Cardiac muscle cell (in vitro differentiated cells and primary cell): Measurements from ENCODE around the gene FES. TPM values are rescaled to one million over a fixed set of nuclear protein-coding genes. Genes with fewer than 3 reads are reported as not detected.
A peak's percentile ranks its signal among the peaks of the same experiment; 100 is the strongest.

Source experiments
- DNase-seq, 2 donors: peaks; one replicate each; pipeline versions ENCODE4 v3.0.0 to v3.0.0-alpha.2; 2010 to 2017; ENCODE audit warnings: low read depth in 1 of 2, low spot score in 1 of 2
- H3K27ac ChIP-seq: fragments of 200-600 bp; sonication (generic); 2 replicates; pipeline ENCODE4 v1.5.1; 2016
- H3K27me3 ChIP-seq: fragments of 200-600 bp; sonication (generic); 2 replicates; pipeline ENCODE4 v1.6.0; 2016; ENCODE audit warnings: control low read depth
- H3K36me3 ChIP-seq: fragments of 200-600 bp; sonication (generic); 2 replicates; pipeline ENCODE4 v1.5.1; 2016; ENCODE audit warnings: control low read depth
- H3K4me1 ChIP-seq: fragments of 200-600 bp; sonication (generic); 2 replicates; pipeline ENCODE4 v1.8.1; 2017; ENCODE audit warnings: low read depth, mild to moderate bottlenecking, mixed run types
- H3K4me3 ChIP-seq: fragments of 200-600 bp; sonication (generic); 2 replicates; pipeline ENCODE4 v1.5.1; 2016; ENCODE audit warnings: mild to moderate bottlenecking
- H3K9me3 ChIP-seq: fragments of 200-600 bp; sonication (generic); 2 replicates; pipeline ENCODE4 v1.5.1; 2017; ENCODE audit warnings: low read depth, mild to moderate bottlenecking, control low read depth
- CTCF ChIP-seq: IDR thresholded peaks from 2 replicates; pipeline ENCODE4 v1.5.1; 2012; ENCODE audit warnings: low read depth, mild to moderate bottlenecking, low read length
- polyA plus RNA-seq: library from polyadenylated mRNA; unstranded; fragments of >200 nt; fragmentation: Nextera tagmentation; extraction: Ambion mirVana; gene quantifications from 2 replicates; pipeline ENCODE4 v1.2.1, GENCODE V29; 2016
- total RNA-seq: library from RNA; depleted of rRNA; stranded (reverse); fragments of >200 nt; gene quantifications from 2 replicates; pipeline ENCODE4 v1.2.3, GENCODE V29; 2016

The FES gene
- total and polyA plus RNA-seq, 2 experiments from 2014 or later, result 5.4 to 19.8 TPM

DNA sequence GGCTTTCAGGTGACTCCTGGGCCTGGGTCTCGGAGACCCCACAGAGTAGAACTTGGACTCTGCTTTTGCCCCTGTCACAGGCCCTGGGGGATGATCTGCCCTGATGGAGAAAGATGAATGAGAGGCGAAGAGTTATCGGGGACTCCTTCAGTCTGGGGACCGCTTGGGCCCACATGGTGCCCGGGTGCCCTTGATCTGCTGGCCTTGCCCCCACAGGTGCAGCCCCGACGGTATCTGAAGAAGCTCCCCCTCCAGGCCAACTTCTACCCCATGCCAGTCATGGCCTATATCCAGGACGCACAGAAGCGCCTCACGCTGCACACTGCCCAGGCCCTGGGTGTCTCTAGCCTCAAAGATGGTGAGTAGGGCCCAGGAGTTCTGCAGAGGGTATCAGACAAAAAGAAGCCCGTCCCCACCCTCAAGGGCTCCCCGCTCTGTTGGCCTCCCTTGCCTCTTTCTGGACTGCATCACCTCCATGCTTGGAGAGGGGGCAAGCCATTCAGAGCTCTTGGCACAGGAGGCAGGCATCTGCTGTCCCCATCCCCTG is 29.2 kb downstream of the FES start:
- DNase-seq, result no peak
- Histone ChIP-seq H3K27ac (no peak overlapping the region), H3K4me3 (no peak overlapping the region), H3K9me3 (no peaks in the 10 kb centered on the region), H3K36me3 (peaks cover 20% of the 10 kb centered on the region), H3K4me1 (peaks cover 5% of the 10 kb centered on the region), H3K27me3 (no peaks in the 10 kb centered on the region)
- no peak for TF ChIP-seq CTCF

DNA sequence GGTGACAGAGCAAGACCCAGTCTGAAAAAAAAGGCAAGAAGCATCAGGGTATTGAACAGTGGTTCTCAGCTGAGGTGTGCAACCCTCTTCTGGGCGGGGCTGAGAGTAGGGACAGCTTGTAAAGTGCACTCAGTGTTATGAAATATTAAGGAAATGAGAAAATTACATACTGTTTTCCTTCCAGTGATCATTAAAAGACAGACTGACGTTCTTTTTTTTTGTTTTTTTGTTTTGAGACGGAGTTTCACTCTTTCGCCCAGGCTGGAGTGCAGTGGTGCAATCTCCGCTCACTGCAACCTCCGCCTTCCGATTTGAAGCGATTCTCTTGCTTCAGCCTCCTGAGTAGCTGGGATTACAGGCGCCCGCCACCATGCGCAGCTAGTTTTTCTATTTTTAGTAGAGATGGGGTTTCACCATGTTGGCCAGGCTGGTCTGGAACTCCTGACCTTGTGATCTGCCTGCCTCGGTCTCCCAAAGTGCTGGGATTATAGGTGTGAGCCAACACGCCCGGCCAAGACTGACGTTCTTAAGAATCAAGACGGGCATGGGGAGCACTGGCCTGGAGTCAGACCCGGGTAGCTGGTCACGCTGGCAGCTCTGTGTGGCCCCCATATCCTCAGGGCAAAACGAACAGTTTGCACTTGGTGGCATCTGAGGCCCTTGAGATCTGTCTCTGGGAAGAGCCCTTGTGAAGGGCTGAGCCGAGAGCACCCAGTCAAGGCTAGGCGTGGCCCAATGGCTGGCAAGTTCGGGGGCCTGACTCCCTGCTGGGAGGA is 30.2 kb downstream of the FES start:
- H3K27ac ChIP-seq, result no peak overlapping the region
- no peak overlapping the region for H3K4me3 ChIP-seq
- no peak for TF ChIP-seq CTCF
- H3K4me1 ChIP-seq, result peaks cover 5% of the 10 kb centered on the region
- DNase-seq, result no peak
- H3K36me3 ChIP-seq, result peaks cover 22% of the 10 kb centered on the region
- no peaks in the 10 kb centered on the region for H3K27me3 ChIP-seq
- H3K9me3 ChIP-seq, result no peaks in the 10 kb centered on the region

DNA sequence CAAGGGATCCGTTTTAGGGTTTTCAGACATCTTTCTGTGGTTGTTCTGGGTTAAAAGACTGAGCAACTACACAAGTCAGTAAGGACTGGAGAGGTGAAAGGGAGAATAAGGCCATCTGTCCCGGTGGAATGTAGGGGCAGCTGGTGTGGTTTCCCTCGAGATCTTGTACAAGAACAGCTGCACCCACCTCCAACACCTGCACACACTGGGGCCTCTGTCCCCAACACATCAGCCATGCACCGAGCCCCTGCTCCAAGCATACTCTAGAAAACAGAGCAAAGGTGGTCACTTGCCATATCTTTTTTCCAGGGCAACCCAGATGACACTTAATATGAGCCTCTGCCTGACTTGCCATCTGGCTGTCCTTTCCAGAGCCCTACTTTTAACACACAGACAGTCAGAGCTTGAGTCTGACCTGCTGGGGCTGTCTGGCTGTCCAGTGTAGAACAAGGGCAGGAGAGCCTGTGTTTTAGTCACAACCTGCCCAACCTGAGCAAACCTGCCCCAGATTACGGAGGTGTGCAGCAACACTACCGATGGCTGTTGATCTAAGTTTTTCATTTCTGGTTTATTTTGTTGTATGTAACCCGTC is 31.0 kb downstream of the FES start:
- Histone ChIP-seq H3K27me3 (no peaks in the 10 kb centered on the region), H3K9me3 (no peaks in the 10 kb centered on the region), H3K27ac (peak overlapping the region; percentile 1), H3K4me3 (no peak overlapping the region), H3K36me3 (peaks cover 22% of the 10 kb centered on the region), H3K4me1 (peaks cover 5% of the 10 kb centered on the region)
- no peak for DNase-seq
- no peak for TF ChIP-seq CTCF

DNA sequence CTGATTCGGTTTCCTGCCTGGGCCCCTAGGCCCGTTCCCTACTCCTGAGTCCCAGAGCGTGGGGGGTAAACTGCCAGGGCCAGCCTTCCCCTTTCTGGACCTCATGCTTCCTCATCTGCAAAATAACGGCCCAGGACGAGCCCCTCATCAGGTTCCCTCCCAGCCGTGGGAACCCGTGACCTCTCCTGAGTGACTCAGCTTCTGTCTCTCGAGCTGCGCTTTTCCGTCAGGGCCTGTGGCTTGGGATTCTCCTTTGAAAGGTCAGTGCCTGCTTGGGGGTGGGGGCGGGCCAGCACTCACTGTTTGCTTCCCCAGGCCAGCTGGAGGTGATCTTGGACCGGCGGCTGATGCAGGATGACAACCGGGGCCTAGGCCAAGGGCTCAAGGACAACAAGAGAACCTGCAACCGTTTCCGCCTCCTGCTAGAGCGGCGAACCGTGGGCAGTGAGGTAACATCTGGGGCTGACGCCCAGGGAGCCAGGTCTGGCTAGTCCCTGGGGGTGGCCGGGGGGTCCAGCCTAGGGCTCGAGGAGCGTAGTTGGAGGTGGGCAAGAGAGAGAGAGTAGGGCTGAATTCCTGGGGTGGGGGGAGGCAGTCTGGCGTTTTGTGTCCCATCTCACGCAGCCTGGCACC is 31.6 kb downstream of the FES start:
- H3K4me3 ChIP-seq, result no peak overlapping the region
- TF ChIP-seq CTCF, result no peak
- no peaks in the 10 kb centered on the region for H3K9me3 ChIP-seq
- no peaks in the 10 kb centered on the region for H3K27me3 ChIP-seq
- peak overlapping the region; percentile 39 for H3K27ac ChIP-seq
- DNase-seq, result peak in 1 of 2 donors; percentile 18
- H3K4me1 ChIP-seq, result peaks cover 5% of the 10 kb centered on the region
- H3K36me3 ChIP-seq, result peaks cover 26% of the 10 kb centered on the region

DNA sequence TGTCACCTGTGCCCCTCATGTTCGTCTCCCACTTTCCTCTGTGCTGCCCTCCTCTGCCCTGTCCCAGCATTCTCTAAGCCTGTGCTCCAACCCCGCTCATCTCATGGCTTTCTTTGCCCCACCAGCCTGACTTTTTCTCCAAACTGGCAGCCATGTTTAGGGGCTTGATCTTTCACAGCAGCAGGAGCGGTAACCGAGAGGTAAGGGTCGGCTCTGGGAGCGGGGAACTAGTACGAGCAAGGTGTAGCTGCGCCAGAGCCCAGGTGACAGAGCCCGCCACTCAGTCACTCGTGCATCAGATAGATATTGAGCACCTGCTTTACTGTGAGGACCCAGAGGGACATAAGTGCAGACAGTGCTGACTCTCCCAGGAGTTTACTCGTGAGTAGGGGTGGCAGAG is 32.2 kb downstream of the FES start:
- Histone ChIP-seq H3K4me3 (no peak overlapping the region), H3K27ac (peak overlapping the region; percentile 39), H3K36me3 (peaks cover 23% of the 10 kb centered on the region), H3K9me3 (no peaks in the 10 kb centered on the region), H3K27me3 (no peaks in the 10 kb centered on the region), H3K4me1 (peaks cover 5% of the 10 kb centered on the region)
- no peak for DNase-seq
- no peak for TF ChIP-seq CTCF
